CMK (cell line): Measurements from ENCODE around the gene LDB2.

ENCODE experiments used
- DNase-seq: peaks from one replicate; pipeline ENCODE4 v3.0.0-alpha.2; 2010; ENCODE audit warnings: low read depth

LDB2 gene

DNA sequence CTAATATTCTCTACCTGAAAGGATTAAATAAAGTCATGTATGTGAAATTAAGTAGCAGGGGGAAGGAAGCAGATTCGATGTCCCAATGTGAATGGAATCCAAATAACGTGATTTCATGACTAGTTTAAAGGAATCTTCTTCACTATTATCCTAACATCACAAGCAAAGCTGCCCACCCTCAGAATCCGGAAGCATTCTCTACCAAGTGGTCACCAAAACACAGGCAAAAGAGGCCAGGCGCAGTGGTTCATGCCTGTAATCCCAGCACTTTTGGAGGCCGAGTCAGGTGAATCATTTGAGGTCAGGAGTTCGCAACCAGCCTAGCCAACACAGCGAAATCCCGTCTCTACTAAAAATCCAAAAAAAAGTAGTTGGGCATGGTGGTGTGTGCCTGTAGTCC is 212.9 kb downstream of the LDB2 start:
- DNase-seq = no peak

DNA sequence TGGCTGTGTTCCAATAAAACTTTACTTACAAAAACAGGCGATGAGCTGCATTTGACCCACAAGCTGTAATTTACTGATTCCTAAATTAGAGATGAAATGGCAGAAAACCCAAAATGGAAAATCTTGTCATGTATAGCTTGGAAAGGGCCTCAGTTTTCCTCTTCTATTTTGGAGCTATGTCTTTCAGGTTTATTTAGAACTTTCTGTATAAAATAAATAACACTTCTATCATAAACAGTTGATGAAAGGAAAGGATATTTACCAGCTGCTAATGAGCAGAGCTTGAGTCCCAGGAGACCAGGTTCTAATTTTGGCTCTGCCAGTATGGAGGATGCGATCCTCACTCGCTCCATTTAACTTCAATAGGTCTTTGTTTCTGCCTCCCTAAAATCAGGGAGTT is 213.5 kb downstream of the LDB2 start:
- DNase-seq = no peak

DNA sequence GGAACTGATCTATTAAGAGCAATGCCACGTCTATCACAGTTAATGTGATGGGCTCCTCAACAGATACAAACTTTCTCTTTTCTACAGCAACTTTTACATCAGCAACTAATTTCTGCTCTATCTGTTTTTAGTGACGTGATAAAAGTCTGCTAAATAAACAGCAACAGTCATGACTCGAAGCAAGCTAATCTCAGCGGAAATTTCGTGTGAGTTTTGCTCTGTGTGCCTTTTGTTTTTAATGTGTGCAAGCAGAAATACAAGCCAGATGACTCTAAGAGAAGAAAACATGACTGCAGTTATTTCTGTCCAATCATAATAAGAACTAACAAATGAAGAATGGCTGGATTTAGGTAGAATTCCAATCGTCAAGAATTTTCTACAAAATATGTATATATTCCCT is 214.3 kb downstream of the LDB2 start:
- DNase-seq = no peak

GRCh38 chr4:16682975-16683374 is 215.5 kb downstream of the LDB2 start:
- no peak for DNase-seq

GRCh38 chr4:16677001-16677944 is 221.2 kb downstream of the LDB2 start:
- no peak for DNase-seq

DNA sequence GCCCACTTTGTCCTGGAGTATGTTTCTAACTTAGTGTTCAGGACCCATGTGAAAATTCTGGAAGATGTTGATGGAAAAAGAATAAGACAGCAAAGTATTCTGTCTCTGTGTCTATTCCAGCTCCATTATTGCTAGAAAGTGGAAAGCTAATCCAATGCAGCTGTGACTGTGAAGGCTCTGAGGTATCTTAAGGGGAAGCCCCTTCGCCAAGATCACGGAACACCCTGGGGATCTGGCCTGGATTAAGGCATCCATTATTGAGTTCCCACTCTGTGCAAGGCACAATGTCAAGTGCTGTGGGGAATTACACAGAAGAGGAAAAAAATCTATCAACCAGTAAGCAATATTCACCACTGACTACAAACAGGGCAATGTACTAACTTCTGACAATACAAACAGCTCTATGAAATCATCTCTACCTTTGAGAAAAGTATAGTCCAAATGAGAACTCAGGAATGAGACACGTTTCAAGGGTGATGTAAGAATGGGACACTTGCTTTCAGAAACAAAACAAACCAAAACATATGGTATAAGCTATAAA is 222.1 kb downstream of the LDB2 start:
- no peak for DNase-seq

DNA sequence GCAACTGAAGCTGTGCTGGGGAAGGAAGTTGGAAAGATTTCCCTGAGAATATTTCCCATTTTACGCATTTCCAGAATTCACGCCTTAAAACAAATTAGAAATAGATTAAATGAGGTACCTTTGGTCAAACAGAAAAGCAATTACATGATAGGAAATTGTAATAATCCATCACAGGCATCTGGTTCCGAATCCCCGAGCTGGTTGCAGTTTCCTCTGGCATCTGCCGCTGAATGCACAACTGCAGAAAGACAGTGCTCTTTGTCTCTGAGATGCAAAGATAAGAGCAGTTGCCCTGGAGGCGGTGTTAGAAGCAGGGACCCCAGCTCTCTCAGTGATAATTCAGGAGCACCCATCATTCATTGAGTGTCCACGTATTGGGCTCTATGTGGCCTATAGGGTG is 224.4 kb downstream of the LDB2 start:
- DNase-seq = no peak

- no peak for DNase-seq
Measured at GRCh38 chr4:16672421-16672820, 226.0 kb downstream of the LDB2 start.

- DNase-seq = no peak
Measured at GRCh38 chr4:16671741-16672140, 226.7 kb downstream of the LDB2 start.

DNA sequence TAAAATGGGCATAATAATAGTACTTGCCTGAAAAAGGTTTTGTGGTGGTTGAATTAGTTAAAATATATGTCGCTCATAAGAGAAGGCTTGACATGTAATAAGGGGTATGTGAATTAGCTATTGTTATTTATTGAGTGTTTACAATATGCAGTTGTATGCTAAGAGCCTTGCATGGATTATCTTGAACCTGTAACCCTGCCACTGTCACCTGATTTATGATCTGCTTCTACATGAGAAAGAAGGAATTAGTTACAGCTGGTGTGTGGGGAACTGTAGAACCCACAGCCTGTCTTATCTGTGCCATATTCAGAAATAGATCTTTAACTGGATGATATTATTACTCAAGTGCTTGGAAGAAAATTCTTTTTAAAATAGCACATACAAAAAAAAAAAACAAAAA is 227.7 kb downstream of the LDB2 start:
- no peak for DNase-seq

DNA sequence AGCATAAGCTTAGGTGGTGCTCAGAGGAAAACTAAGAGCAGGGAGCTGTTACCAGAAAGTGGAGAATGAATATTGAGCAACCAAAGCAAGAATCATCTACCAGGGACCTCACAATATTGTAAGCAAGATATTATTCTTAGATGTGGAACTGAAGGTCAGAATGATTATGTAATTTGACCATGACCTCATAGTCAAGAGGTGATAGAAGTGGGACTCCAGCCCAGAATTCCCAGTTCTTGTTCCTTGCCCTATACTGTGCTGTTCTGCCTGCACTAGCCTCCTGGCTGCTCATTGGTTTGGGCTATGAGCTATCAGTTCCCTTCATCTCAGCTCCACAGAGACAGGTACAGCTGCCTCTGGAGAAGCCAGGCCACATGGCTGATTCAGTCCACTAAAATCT is 229.4 kb downstream of the LDB2 start:
- no peak for DNase-seq

GRCh38 chr4:16668488-16668887 is 230.0 kb downstream of the LDB2 start:
- DNase-seq = no peak

- no peak for DNase-seq
Measured at GRCh38 chr4:16667464-16667863, 231.0 kb downstream of the LDB2 start.

DNA sequence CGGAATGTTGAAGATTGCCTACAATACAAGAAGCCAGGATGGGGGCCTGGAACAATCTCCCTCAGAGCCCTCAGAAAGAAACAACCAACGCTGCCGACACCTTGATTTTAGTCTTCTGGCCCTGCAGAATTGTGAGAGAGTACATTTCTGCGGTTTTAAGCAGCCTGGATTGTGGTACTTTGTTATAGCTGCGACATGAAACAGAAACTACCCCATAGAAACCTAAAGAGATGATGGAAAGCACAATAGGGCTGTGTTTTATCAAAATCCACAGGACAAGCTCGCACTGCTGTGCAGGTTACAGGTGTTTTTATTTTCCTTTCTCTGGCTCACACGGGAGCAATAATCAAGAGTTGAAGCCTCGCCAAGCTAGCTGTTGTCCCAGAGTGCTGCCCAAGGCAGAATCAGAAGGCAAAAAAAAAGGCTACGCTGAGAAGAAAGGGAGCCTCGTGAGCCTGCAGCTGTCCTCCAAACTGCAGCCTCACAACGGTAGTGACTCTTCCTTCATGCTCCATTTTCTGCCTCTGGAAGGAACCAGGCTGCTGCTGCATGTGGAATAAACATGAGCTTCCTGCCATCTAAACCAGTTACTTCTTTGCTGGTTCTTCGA is 232.4 kb downstream of the LDB2 start:
- no peak for DNase-seq

DNA sequence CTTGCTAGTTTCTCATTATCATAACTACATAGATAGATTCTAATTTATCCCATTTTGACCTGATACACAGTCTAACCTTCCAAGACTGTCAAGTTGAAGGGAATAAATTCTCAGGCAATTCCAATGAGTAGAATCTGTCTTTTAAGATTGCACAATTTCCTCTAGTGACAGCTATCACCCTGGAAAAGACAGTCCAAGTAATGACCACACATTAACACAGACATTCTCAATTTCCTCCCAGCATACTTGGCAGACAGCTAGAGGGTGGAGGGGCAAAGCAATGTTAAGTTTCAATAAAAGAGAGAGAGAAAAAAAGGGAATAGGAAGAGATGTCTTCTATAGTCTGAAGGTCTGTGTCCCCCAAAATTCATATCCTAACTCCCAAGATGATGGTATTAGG is 234.7 kb downstream of the LDB2 start:
- DNase-seq = no peak

DNA sequence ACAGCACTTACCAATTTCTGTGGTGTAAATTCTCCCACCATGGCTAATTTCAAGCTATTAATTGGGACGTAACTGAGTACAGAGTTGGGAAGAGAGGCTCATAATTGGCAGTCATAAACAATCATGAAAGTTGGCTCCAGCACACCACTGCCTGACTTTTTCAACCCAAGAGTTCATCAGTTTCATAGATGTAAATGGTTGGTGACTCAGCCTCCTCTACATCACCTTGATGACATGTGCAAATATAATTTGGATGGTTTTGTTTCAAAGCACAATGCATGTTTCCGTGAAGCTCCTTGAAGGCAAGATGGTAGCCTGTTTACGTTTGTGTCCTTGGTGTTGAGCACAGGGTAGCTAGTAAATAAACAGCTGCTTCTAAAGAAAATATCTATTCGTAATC is 235.1 kb downstream of the LDB2 start:
- DNase-seq = no peak

DNA sequence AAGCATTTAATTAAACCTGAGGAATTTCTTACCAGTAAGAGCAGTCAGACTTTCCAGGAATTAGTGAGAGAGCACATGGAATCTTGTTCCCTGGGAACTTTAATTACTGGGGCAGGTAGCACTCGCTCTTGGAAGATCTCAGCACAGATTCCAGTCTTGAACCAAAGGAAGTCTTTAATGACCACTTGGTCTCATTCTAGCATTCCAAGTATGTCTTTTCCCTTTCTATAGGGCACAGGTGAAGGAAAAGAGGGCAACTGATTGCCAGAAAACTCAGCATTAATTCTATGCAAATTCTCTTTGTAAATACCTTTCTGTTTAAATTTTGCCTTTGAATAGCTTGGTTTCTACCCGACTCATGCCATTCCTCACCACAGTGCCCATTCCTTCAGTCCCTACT is 236.6 kb downstream of the LDB2 start:
- DNase-seq = no peak

GRCh38 chr4:16660656-16661055 is 237.8 kb downstream of the LDB2 start:
- no peak for DNase-seq

DNA sequence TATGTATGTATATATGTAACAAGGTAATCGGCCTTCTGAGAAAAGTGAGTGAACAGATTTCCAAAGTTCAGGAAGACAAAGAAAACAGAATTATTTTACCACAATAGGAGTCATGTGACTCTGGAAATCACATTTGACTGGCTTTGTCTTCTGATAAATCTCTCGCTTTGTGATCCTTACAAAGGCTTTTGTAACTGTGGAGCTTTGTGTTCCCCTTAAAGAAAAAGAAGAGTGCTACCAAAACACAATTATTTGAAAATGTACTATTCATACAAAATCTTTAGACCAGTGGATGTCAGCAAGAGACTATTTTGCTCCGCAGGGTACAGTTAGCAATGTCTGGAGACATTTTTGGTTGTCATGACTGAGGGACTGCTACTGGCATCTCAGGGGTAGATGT is 238.8 kb downstream of the LDB2 start:
- no peak for DNase-seq

GRCh38 chr4:16659079-16659478 is 239.4 kb downstream of the LDB2 start:
- no peak for DNase-seq

GRCh38 chr4:16658183-16658582 is 240.3 kb downstream of the LDB2 start:
- no peak for DNase-seq

DNA sequence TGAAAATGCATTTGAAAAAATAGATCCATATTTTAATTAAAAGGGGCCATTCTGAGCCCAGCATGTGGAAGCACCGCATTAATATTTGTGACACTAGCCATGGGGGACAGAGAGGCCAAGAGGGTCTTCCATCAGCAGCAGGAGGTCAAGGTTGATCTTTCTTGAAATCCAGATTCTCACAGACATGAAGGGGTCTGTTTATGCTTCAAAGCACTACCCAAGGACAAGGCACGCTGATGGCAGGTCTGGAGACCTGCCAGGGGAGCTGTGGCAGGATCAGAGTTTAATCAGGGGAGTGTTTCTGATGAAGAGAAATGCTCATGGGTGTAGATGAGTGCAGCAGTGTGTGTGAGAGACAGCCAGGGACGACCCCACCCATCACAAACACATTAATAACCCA is 243.3 kb downstream of the LDB2 start:
- DNase-seq = no peak

DNA sequence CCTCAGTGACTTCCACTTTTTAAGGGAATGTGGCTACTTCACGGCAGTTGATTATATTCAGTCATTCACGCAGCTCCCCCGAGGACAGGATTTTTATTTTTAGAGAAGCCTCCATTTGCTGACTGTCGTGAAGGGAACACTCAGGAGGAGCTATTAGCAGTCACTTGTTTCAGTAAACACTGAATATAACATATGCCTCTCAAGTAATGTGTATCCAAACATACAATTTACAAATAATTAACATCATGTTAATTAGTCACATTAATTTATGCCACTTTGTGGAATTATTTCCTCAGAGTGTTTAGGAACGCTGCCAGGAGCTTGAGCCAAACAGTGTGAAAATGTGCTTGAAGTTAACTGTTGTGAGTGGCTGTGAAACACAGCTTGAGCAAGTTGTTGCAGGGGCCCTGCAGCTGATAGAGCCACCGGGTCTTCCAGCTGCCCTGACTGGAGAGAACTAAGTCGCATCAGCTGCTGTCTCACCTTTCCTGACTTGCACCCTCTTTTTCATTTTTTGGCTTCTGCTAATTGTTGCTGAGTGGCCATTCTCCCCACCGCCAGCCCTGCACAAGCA is 245.6 kb downstream of the LDB2 start:
- DNase-seq = no peak
